SK-N-SH (cell line): ENCODE measurements around the gene APBB3. TPM values are rescaled to one million over a fixed set of nuclear protein-coding genes. Genes with fewer than 3 reads are reported as not detected.
A peak's percentile ranks its signal among the peaks of the same experiment; 100 is the strongest.

ENCODE experiments used
- CTCF ChIA-PET: fragments of 300-600, 350-600 bp; formaldehyde crosslinking; extraction: SDS; loops from one replicate; lab custom pipeline; 2021; lab: Yijun Ruan, JAX
- POLR2A ChIA-PET: fragments of 350-600 bp; sonication (Branson Sonifier 250); formaldehyde crosslinking; extraction: SDS; loops from one replicate; lab custom pipeline; 2020; ENCODE audit warnings: antibody characterized with exemption, inconsistent platforms; lab: Yijun Ruan, JAX
- DNase-seq: peaks from one replicate; pipeline ENCODE4 v3.0.0; 2012
- H2AFZ ChIP-seq: fragments of 200-600 bp; sonication (generic); 2 replicates; pipeline ENCODE4 v1.8.1; 2016; ENCODE audit warnings: antibody characterized with exemption, mild to moderate bottlenecking, low read depth
- H3F3A ChIP-seq: fragments of 200-600 bp; sonication (generic); replicated peaks from 2 replicates; pipeline ENCODE3; 2016; ENCODE audit warnings: antibody characterized with exemption, mild to moderate bottlenecking; ENCODE audit not compliant: insufficient read depth
- H3K27ac ChIP-seq, 2 experiments: fragments of 200-500 bp in 1 of 2; fragments of 200-600 bp in 1 of 2; sonication (Bioruptor generic) in 1 of 2; sonication (generic), shearing (Covaris generic) in 1 of 2; 2 replicates each; pipeline versions ENCODE4 v1.5.1 to v1.6.1; 2014 to 2016; ENCODE audit warnings: low read depth in 2 of 2, inconsistent platforms in 1 of 2, low read length in 1 of 2, mild to moderate bottlenecking in 1 of 2, mixed read lengths in 1 of 2
- H3K27me3 ChIP-seq: fragments of 200-600 bp; sonication (generic), shearing (Covaris generic); 2 replicates; pipeline ENCODE4 v1.6.1; 2016; ENCODE audit warnings: mixed run types; ENCODE audit not compliant: insufficient read depth
- H3K36me3 ChIP-seq, 2 experiments: fragments of 200-500 bp in 1 of 2; fragments of 200-600 bp in 1 of 2; sonication (Bioruptor generic) in 1 of 2; sonication (generic) in 1 of 2; replicated peaks in 1 of 2; 2 replicates each; pipeline versions ENCODE3 to v1.5.1; 2014 to 2016; ENCODE audit warnings: low read length in 1 of 2, mild to moderate bottlenecking in 1 of 2; ENCODE audit not compliant: insufficient read depth in 2 of 2, control insufficient read depth in 1 of 2
- H3K4me1 ChIP-seq, 2 experiments: fragments of 200-500 bp in 1 of 2; fragments of 200-600 bp in 1 of 2; sonication (Bioruptor generic) in 1 of 2; sonication (generic), shearing (Covaris generic) in 1 of 2; 2 replicates each; pipeline versions ENCODE4 v1.5.1 to v1.6.1; 2014 to 2016; ENCODE audit warnings: low read depth in 1 of 2, low read length in 1 of 2, mixed run types in 1 of 2; ENCODE audit not compliant: insufficient read depth in 2 of 2, control insufficient read depth in 1 of 2
- H3K4me2 ChIP-seq: fragments of 200-600 bp; sonication (generic), shearing (Covaris generic); 2 replicates; pipeline ENCODE4 v1.6.1; 2017; ENCODE audit warnings: mixed run types
- H3K4me3 ChIP-seq, 2 experiments: fragments of 200-500 bp in 1 of 2; fragments of 200-600 bp in 1 of 2; sonication (Bioruptor generic) in 1 of 2; sonication (generic), shearing (Covaris generic) in 1 of 2; 2 replicates each; pipeline versions ENCODE4 v1.5.1 to v1.8.1; 2014 to 2016; ENCODE audit warnings: low read depth in 2 of 2, inconsistent platforms in 1 of 2, low read length in 1 of 2, mild to moderate bottlenecking in 1 of 2, mixed read lengths in 1 of 2, moderate library complexity in 1 of 2
- H3K79me2 ChIP-seq: fragments of 200-600 bp; sonication (generic); 2 replicates; pipeline ENCODE4 v1.8.1; 2017; ENCODE audit warnings: mild to moderate bottlenecking; ENCODE audit not compliant: insufficient read depth
- H3K9ac ChIP-seq: fragments of 200-600 bp; sonication (generic); 2 replicates; pipeline ENCODE4 v1.6.1; 2017; ENCODE audit warnings: mixed run types
- H3K9me2 ChIP-seq: fragments of 200-600 bp; sonication (generic); 2 replicates; pipeline ENCODE4 v1.6.1; 2017; ENCODE audit warnings: mixed run types
- H3K9me3 ChIP-seq: fragments of 200-600 bp; sonication (generic); 2 replicates; pipeline ENCODE4 v1.6.1; 2017; ENCODE audit warnings: mixed run types, mild to moderate bottlenecking, moderate library complexity
- H4K20me1 ChIP-seq: fragments of 200-600 bp; sonication (generic); 2 replicates; pipeline ENCODE4 v1.6.1; 2017; ENCODE audit warnings: mild to moderate bottlenecking, mixed run types; ENCODE audit not compliant: insufficient read depth
- CHD2 ChIP-seq: fragments of 150-350 bp; IDR thresholded peaks from 2 replicates; pipeline ENCODE4 v1.6.1; 2018; ENCODE audit warnings: low read length; ENCODE audit not compliant: partially characterized antibody
- FOSL2 ChIP-seq: IDR thresholded peaks from 2 replicates; pipeline ENCODE4 v1.4.0; 2012; ENCODE audit warnings: low read depth, mild to moderate bottlenecking, moderate library complexity, borderline replicate concordance
- FOXM1 ChIP-seq: IDR thresholded peaks from 2 replicates; pipeline ENCODE4 v1.4.0; 2012; ENCODE audit warnings: low read depth, mild to moderate bottlenecking
- GATA2 ChIP-seq: sonication (generic); formaldehyde crosslinking; IDR thresholded peaks from 2 replicates; pipeline ENCODE4 v1.5.0; 2020; ENCODE audit warnings: mild to moderate bottlenecking, missing genetic modification reagents
- MEF2A ChIP-seq: IDR thresholded peaks from 2 replicates; pipeline ENCODE4 v1.4.0; 2012; ENCODE audit warnings: low read depth, borderline replicate concordance
- MXI1 ChIP-seq: IDR thresholded peaks from 2 replicates; pipeline ENCODE4 v1.6.1; 2012; ENCODE audit warnings: mild to moderate bottlenecking, low read depth, low read length, improper control_type of control experiment
- NFIC ChIP-seq: IDR thresholded peaks from 2 replicates; pipeline ENCODE4 v1.4.0; 2012; ENCODE audit warnings: borderline replicate concordance
- POLR2AphosphoS5 ChIP-seq: IDR thresholded peaks from 2 replicates; pipeline ENCODE4 v1.6.1; 2012; ENCODE audit warnings: low read depth, low read length
- RAD21 ChIP-seq: IDR thresholded peaks from 2 replicates; pipeline ENCODE4 v1.6.1; 2012; ENCODE audit warnings: mild to moderate bottlenecking, low read length
- RCOR1 ChIP-seq: fragments of 150-350 bp; IDR thresholded peaks from 2 replicates; pipeline ENCODE4 v1.6.1; 2017; ENCODE audit warnings: antibody characterized with exemption, low read length
- RXRA ChIP-seq: IDR thresholded peaks from 2 replicates; pipeline ENCODE4 v1.4.0; 2012; ENCODE audit warnings: low read depth, mild to moderate bottlenecking, borderline replicate concordance
- SIN3A ChIP-seq: IDR thresholded peaks from 2 replicates; pipeline ENCODE4 v1.6.1; 2012; ENCODE audit warnings: low read depth, mild to moderate bottlenecking, low read length, moderate library complexity, borderline replicate concordance
- YY1 ChIP-seq: IDR thresholded peaks from 2 replicates; pipeline ENCODE4 v1.4.0; 2012; ENCODE audit warnings: low read depth, mild to moderate bottlenecking
- ZBTB33 ChIP-seq: IDR thresholded peaks from 2 replicates; pipeline ENCODE4 v1.4.0; 2012; ENCODE audit warnings: low read depth, borderline replicate concordance
- WGBS: methylation state at CpG from one replicate; pipeline ENCODE4 v1.1.6; 2017; ENCODE audit warnings: low lambda C conversion rate; 5-methylcytosine and 5-hydroxymethylcytosine counted together
- polyA plus RNA-seq, 3 experiments: library from polyadenylated mRNA; depleted of rRNA; stranded (reverse); fragments of >200 nt; gene quantifications; 2 replicates each; pipeline ENCODE4 v1.2.3, GENCODE V29; 2012
- TF ChIP-seq, protein P1 (sequence below): fragments of 150-350 bp; IDR thresholded peaks from 2 replicates; pipeline ENCODE4 v1.6.1; 2017; ENCODE audit warnings: antibody characterized with exemption, low read length, low read depth, borderline replicate concordance
- TF ChIP-seq, protein P2 (sequence below): IDR thresholded peaks from 2 replicates; pipeline ENCODE4 v1.4.0; 2012; ENCODE audit warnings: low read depth
- TF ChIP-seq, protein P3 (sequence below): fragments of 200-600 bp; sonication (generic); IDR thresholded peaks from 2 replicates; pipeline ENCODE4 v1.6.1; 2017; ENCODE audit warnings: antibody characterized with exemption, mild to moderate bottlenecking, moderate library complexity
- TF ChIP-seq, protein P4 (sequence below): IDR thresholded peaks from 2 replicates; pipeline ENCODE4 v1.4.0; 2012; ENCODE audit warnings: low read depth, borderline replicate concordance

APBB3 gene
- polyA plus RNA-seq, 1 of the 3 experiments (the other 2 are of a cell fraction): 36.0 TPM

GRCh38 chr5:140575309-140575708 is 10.9 kb upstream of the APBB3 start:
- DNase-seq: no peak
- CTCF ChIA-PET: interaction anchor here (0.9 kb wide), 1 partner anchor 10 kb away, joined by 3 read pairs; no protein-coding TSS in a partner anchor
- Histone ChIP-seq H3K79me2 (no peaks in the 10 kb centered on the region), H4K20me1 (no peaks in the 10 kb centered on the region), H3K4me2 (no peak overlapping the region), H3F3A (no peaks in the 10 kb centered on the region), H2AFZ (no peak overlapping the region), H3K36me3 (no peaks in the 10 kb centered on the region), H3K9me2 (no peaks in the 10 kb centered on the region), H3K27me3 (no peaks in the 10 kb centered on the region), H3K9ac (no peak overlapping the region), H3K9me3 (no peaks in the 10 kb centered on the region), H3K27ac (no peak overlapping the region), H3K4me3 (no peak overlapping the region), H3K4me1 (no peaks in the 10 kb centered on the region)
- 69% methylated on average over 5 of the region's 8 CpGs for WGBS
- POLR2A ChIA-PET: no interaction called here
- peak; percentile 39; the same call in 1 of the 2 replicates for TF ChIP-seq RAD21
- TF ChIP-seq, protein P1, sequence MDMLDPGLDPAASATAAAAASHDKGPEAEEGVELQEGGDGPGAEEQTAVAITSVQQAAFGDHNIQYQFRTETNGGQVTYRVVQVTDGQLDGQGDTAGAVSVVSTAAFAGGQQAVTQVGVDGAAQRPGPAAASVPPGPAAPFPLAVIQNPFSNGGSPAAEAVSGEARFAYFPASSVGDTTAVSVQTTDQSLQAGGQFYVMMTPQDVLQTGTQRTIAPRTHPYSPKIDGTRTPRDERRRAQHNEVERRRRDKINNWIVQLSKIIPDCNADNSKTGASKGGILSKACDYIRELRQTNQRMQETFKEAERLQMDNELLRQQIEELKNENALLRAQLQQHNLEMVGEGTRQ: no peak

DNA sequence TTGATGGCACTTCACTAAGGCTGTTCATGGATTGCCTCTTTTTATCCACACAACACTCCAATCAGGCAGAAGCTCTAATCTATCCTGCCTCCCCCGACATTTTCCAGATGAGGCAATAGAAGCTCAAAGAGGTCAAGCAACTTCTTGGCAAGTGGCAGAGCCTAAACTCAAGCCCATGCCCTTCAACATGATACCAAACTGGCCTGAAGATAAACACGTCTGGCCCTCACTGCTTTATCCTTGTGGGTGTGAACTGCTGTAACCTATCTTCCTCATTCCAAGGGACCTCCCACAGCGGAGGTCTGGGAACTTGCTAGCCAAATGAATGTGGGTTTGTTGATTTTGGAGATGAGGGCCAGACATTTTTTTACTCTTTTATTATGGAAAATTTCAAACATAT is 9.8 kb upstream of the APBB3 start:
- Histone ChIP-seq H3K9me2 (no peaks in the 10 kb centered on the region), H3K36me3 (no peaks in the 10 kb centered on the region), H3K27me3 (no peaks in the 10 kb centered on the region), H3K9ac (no peak overlapping the region), H3K9me3 (no peaks in the 10 kb centered on the region), H3F3A (no peaks in the 10 kb centered on the region), H4K20me1 (no peaks in the 10 kb centered on the region), H3K4me2 (no peak overlapping the region), H2AFZ (no peak overlapping the region), H3K4me3 (no peak overlapping the region), H3K79me2 (no peaks in the 10 kb centered on the region), H3K27ac (no peak overlapping the region), H3K4me1 (no peaks in the 10 kb centered on the region)
- CTCF ChIA-PET: interaction anchor here (0.8 to 0.9 kb wide), 2 partner anchors 8 to 9 kb away, joined by 3 read pairs; no protein-coding TSS in a partner anchor
- WGBS: 61% methylated on average over 3 of the region's 3 CpGs
- DNase-seq: no peak
- TF ChIP-seq RXRA: no peak
- no peak for TF ChIP-seq ZBTB33
- TF ChIP-seq MEF2A: no peak
- TF ChIP-seq RAD21: no peak
- TF ChIP-seq NFIC: no peak
- TF ChIP-seq, protein P2, sequence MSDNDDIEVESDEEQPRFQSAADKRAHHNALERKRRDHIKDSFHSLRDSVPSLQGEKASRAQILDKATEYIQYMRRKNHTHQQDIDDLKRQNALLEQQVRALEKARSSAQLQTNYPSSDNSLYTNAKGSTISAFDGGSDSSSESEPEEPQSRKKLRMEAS: no peak
- no peak for TF ChIP-seq GATA2 (CRISPR knock-in tag)
- TF ChIP-seq, protein P3, sequence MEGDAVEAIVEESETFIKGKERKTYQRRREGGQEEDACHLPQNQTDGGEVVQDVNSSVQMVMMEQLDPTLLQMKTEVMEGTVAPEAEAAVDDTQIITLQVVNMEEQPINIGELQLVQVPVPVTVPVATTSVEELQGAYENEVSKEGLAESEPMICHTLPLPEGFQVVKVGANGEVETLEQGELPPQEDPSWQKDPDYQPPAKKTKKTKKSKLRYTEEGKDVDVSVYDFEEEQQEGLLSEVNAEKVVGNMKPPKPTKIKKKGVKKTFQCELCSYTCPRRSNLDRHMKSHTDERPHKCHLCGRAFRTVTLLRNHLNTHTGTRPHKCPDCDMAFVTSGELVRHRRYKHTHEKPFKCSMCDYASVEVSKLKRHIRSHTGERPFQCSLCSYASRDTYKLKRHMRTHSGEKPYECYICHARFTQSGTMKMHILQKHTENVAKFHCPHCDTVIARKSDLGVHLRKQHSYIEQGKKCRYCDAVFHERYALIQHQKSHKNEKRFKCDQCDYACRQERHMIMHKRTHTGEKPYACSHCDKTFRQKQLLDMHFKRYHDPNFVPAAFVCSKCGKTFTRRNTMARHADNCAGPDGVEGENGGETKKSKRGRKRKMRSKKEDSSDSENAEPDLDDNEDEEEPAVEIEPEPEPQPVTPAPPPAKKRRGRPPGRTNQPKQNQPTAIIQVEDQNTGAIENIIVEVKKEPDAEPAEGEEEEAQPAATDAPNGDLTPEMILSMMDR: no peak
- TF ChIP-seq YY1: no peak
- TF ChIP-seq MXI1: no peak
- TF ChIP-seq CHD2: no peak
- TF ChIP-seq, protein P1: no peak
- TF ChIP-seq SIN3A: no peak
- no peak for TF ChIP-seq FOSL2
- no peak for TF ChIP-seq RCOR1
- no peak for TF ChIP-seq POLR2AphosphoS5
- TF ChIP-seq FOXM1: no peak
- TF ChIP-seq, protein P4, sequence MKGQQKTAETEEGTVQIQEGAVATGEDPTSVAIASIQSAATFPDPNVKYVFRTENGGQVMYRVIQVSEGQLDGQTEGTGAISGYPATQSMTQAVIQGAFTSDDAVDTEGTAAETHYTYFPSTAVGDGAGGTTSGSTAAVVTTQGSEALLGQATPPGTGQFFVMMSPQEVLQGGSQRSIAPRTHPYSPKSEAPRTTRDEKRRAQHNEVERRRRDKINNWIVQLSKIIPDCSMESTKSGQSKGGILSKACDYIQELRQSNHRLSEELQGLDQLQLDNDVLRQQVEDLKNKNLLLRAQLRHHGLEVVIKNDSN: no peak
- POLR2A ChIA-PET: no interaction called here
